K562 (cell line): Measurements from ENCODE around the gene NTM.

Experiments used
- CTCF ChIP-seq, 3 experiments: IDR thresholded peaks in 2 of 3; conservative IDR thresholded peaks in 1 of 3; 2 replicates each; pipeline ENCODE4 v1.5.1; 2011 to 2012; ENCODE audit warnings: low read length in 3 of 3, mild to moderate bottlenecking in 3 of 3, control low read depth in 2 of 3, improper control_type of control experiment in 1 of 3, inconsistent platforms in 1 of 3, low read depth in 1 of 3, mixed read lengths in 1 of 3, moderate library complexity in 1 of 3; ENCODE audit not compliant: insufficient read depth in 2 of 3
- EP300 ChIP-seq: IDR thresholded peaks from 2 replicates; pipeline ENCODE4 v1.6.1; 2012; ENCODE audit warnings: low read length, improper control_type of control experiment
- HDAC8 ChIP-seq: fragments of 450-650 bp; IDR thresholded peaks from 2 replicates; pipeline ENCODE4 v1.6.1; 2016; ENCODE audit warnings: mild to moderate bottlenecking, missing genetic modification characterization, moderate library complexity, missing compliant biosample characterization
- JUNB ChIP-seq: fragments of 450-650 bp; formaldehyde crosslinking; conservative IDR thresholded peaks from 2 replicates; pipeline ENCODE4 v1.4.0; 2020; ENCODE audit warnings: mild to moderate bottlenecking
- LCOR ChIP-seq: sonication (generic); formaldehyde crosslinking; IDR thresholded peaks from 2 replicates; pipeline ENCODE4 v1.8.0; 2022; ENCODE audit warnings: mild to moderate bottlenecking, missing genetic modification reagents
- NFYB ChIP-seq: IDR thresholded peaks from 2 replicates; pipeline ENCODE4 v1.6.1; 2011; ENCODE audit warnings: mild to moderate bottlenecking, moderate library complexity; ENCODE audit not compliant: insufficient read length; ENCODE audit errors: extremely low read depth
- SIN3A ChIP-seq, 2 experiments: fragments of 150-350 bp in 1 of 2; IDR thresholded peaks; 2 replicates each; pipeline ENCODE4 v1.6.1; 2011 to 2016; ENCODE audit warnings: borderline replicate concordance in 2 of 2, low read depth in 2 of 2, low read length in 2 of 2, mild to moderate bottlenecking in 2 of 2, moderate library complexity in 2 of 2; ENCODE audit not compliant: control insufficient read depth in 1 of 2
- TBL1XR1 ChIP-seq, 2 experiments: IDR thresholded peaks; 2 replicates each; pipeline ENCODE4 v1.6.1; 2012; ENCODE audit warnings: improper control_type of control experiment in 2 of 2, low read length in 2 of 2, mild to moderate bottlenecking in 1 of 2
- ZNF140 ChIP-seq: fragments of 250-450 bp; sonication (Bioruptor Pico); IDR thresholded peaks from 2 replicates; pipeline ENCODE4 v1.8.0; 2021; ENCODE audit warnings: moderate library complexity, mild to moderate bottlenecking, inconsistent platforms
- ZNF431 ChIP-seq: sonication (generic); formaldehyde crosslinking; IDR thresholded peaks from 2 replicates; pipeline ENCODE4 v1.8.0; 2022; ENCODE audit warnings: mild to moderate bottlenecking, missing genetic modification reagents

DNA sequence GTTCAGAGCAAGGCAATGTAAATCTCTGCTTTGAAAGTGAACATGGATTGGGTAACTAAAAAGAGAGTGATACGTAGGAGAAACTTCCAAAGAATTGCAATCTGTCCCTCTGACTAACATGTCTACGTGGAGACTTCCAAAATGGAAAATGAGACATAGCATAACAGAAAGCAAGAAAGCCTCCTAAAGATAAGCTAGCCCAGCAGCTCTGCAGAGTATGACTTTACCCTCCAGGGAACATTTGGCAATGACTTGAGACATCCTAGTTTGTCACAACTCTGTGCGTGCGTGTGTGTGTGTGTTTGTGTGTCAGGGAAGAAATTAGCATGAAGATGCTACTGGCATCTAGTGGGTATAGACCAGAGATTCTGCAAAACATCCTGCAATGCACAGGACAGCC lies 817.4 kb downstream of the NTM start:
- no peak for TF ChIP-seq NFYB
- TF ChIP-seq ZNF431: no peak
- TF ChIP-seq SIN3A (IDR thresholded peaks at IDR 0.05; ENCODE audit: borderline replicate concordance in 2 of 2, control insufficient read depth in 1 of 2, low read depth in 2 of 2, low read length in 2 of 2): no peak
- no peak for TF ChIP-seq TBL1XR1 (IDR thresholded peaks at IDR 0.05; ENCODE audit: low read length in 2 of 2)
- no peak for TF ChIP-seq LCOR (CRISPR knock-in tag)
- no peak for TF ChIP-seq EP300
- no peak for TF ChIP-seq JUNB (CRISPR knock-in tag)
- no peak for TF ChIP-seq HDAC8
- TF ChIP-seq CTCF (IDR thresholded peaks at IDR 0.05 in 2 of 3, conservative IDR thresholded peaks at IDR 0.05 in 1 of 3; ENCODE audit: insufficient read depth in 2 of 3, low read depth in 1 of 3, low read length in 3 of 3): no peak
- TF ChIP-seq ZNF140: no peak
